ENCODE measurements around the gene MCM10. TPM values are rescaled to one million over a fixed set of nuclear protein-coding genes. Genes with fewer than 3 reads are reported as not detected.
A peak's percentile ranks its signal among the peaks of the same experiment; 100 is the strongest.

The MCM10 gene
- under 1 TPM in 1 of 6 donors, not detected in 5; 0.06 TPM for polyA plus RNA-seq (ENCODE audit: low read depth in 6 of 6)

DNA sequence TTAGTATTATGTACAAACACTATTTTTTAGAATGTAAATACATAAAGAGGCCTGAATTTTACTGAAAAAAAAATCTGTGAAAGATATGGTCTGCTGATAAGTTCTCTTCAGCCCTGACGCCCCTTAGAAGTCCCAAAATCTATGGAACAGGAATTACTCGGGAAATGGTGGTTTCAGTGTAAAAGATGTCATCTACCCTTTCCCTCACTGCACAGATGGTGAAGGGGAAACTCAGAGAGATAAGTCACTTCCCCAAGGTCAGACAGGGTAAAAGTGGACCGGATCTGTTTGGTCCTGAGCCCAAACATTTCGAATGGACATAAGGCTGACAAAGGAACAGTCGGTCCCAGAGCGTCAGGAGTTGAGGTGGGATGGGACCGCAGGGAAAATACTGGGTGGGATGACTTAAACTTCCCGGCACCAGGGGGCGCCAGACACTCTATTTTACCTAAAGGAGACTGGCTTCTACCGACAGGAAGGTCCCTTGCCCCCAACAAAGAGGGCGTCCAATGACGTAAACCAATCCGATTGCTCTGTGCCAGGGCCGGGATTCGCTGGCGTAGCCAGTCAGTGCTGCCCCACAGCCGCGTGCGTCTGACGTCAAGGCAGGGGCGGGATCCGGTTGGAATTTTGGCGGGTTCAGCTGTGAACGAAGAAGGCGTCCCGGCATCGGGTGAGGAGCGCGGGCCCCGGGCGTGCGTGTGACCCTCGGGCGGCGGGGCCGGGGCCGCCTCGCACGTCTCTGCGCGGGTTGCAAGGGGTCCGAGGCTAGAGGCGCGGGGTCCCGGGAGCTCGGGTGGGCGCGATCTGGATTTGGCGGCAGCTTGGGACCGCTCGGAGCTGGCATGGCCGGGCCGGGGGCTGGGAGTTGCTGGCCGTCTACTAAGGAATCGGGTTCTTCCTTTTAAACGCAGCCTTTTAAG is at the start of gene MCM10:
MCM10 (plus strand) TSS at position 625 of the 923 bp plus-strand sequence. CDS start 2,645 bp downstream, outside the sequence.
- H3K27ac Mint-ChIP-seq, result peak within 1 kb of the TSS; percentile 66 to 96 (median 90)
- peak within 1 kb of the TSS; percentile 86 to 96 (median 90) for H3K4me3 Mint-ChIP-seq
- no peaks in the 10 kb centered on the region for H3K36me3 Mint-ChIP-seq
- peak; percentile 92 for DNase-seq
- peaks cover 0 to 14% (median 0%) of the 10 kb centered on the region in 3 donors for H3K27me3 Mint-ChIP-seq
- ATAC-seq (ENCODE audit: low read depth in 2 of 2), result peak; percentile 99 to 100
- H3K4me1 Mint-ChIP-seq, result peaks cover 18 to 20% (median 19%) of the 10 kb centered on the region in 3 donors
- H3K9me3 Mint-ChIP-seq, result no peaks in the 10 kb centered on the region

DNA sequence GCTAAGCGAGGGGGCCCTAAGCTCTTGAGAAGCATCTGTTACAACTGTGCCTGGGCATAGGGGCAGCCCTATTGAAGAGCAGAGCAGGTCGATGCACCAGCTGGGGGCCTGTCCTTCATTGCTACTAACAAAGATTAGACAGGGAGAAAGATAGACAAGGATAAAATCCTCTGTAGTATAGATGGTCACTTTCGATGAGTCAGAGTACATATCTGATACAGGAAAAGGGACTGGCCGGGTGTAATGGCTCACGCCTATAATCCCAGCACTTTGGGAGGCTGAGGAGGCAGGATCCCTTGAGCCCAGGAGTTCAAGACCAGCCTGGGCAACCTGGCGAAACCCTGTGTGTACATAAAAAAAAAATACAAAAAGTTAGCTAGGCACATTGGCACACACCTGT is 47.8 kb upstream of the MCM10 start:
- peaks cover 0 to 19% (median 4%) of the 10 kb centered on the region in 3 donors for H3K27me3 Mint-ChIP-seq
- no peak for ATAC-seq (ENCODE audit: low read depth in 2 of 2)
- H3K27ac Mint-ChIP-seq, result no peak overlapping the region
- no peaks in the 10 kb centered on the region for H3K9me3 Mint-ChIP-seq
- H3K4me1 Mint-ChIP-seq, result peaks cover 6 to 18% (median 12%) of the 10 kb centered on the region in 3 donors
- H3K4me3 Mint-ChIP-seq, result no peak overlapping the region
- no peak for DNase-seq
- H3K36me3 Mint-ChIP-seq, result peaks cover 12 to 33% of the 10 kb centered on the region in 2 donors

GRCh38 chr10:13115832-13116803 is 45.2 kb upstream of the MCM10 start:
- DNase-seq (no peak), ATAC-seq (ENCODE audit: low read depth in 2 of 2) (no peak)
- Mint-ChIP-seq H3K4me3 (peak overlapping the region in 1 of 8 donors; percentile 5), H3K9me3 (no peaks in the 10 kb centered on the region), H3K27me3 (peaks cover 0 to 33% (median 18%) of the 10 kb centered on the region in 3 donors), H3K27ac (no peak overlapping the region), H3K4me1 (peaks cover 8 to 19% (median 18%) of the 10 kb centered on the region in 3 donors), H3K36me3 (peaks cover 26 to 27% of the 10 kb centered on the region in 2 donors)

- Mint-ChIP-seq H3K27ac (peak overlapping the region in 3 of 6 donors; percentile 3 to 60 (median 16)), H3K27me3 (peaks cover 0 to 39% (median 18%) of the 10 kb centered on the region in 3 donors), H3K9me3 (no peaks in the 10 kb centered on the region), H3K4me1 (peaks cover 8 to 19% (median 18%) of the 10 kb centered on the region in 3 donors), H3K4me3 (peak overlapping the region in 6 of 8 donors; percentile 25 to 71 (median 40)), H3K36me3 (peaks cover 33 to 36% of the 10 kb centered on the region in 2 donors)
- DNase-seq, result peak; percentile 72
- peak; percentile 89 to 96 for ATAC-seq (ENCODE audit: low read depth in 2 of 2)
Measured at GRCh38 chr10:13117841-13118783, 43.2 kb upstream of the MCM10 start.

DNA sequence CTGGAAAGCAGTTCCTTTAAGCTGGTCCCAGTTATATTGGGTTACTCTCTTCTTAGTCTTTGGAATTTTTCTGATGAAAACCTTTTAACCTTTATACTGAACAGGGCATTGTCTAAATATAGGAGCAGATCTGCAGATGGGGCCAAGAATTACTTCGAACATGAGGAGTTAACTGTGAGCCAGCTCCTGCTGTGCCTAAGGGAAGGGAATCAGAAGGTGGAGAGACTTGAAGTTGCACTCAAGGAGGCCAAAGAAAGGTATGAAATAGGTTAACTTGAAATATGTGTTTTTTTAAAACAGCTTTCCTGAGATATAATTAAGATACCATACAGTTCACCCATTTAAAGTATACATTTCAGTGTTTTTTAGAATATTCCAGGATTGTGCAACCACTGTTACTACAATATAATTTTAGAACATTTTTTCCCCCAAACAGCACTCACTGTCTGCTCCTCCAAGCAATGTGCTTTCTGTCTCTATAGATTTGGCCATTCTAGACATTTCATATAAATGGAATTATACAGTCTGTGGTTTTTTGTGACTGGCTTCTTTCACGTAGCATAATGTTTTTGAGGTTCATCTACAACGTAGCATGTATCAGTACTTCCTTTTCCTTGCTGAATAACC is 42.5 kb upstream of the MCM10 start:
- no peak for ATAC-seq (ENCODE audit: low read depth in 2 of 2)
- no peak overlapping the region for H3K27ac Mint-ChIP-seq

GRCh38 chr10:13120786-13121499 is 40.4 kb upstream of the MCM10 start:
- Mint-ChIP-seq H3K4me3 (no peak overlapping the region), H3K27me3 (peaks cover 0 to 39% (median 13%) of the 10 kb centered on the region in 3 donors), H3K9me3 (no peaks in the 10 kb centered on the region), H3K36me3 (peaks cover 54 to 59% of the 10 kb centered on the region in 2 donors), H3K27ac (no peak overlapping the region), H3K4me1 (peaks cover 8 to 19% (median 16%) of the 10 kb centered on the region in 3 donors)
- no peak for ATAC-seq (ENCODE audit: low read depth in 2 of 2)
- no peak for DNase-seq

More for the DNA sequence above, 42.5 kb upstream of the MCM10 start:
- H3K4me3 Mint-ChIP-seq, result peak overlapping the region in 1 of 8 donors; percentile 71
- peaks cover 37 to 44% of the 10 kb centered on the region in 2 donors for H3K36me3 Mint-ChIP-seq
- peaks cover 0 to 39% (median 18%) of the 10 kb centered on the region in 3 donors for H3K27me3 Mint-ChIP-seq
- no peak for DNase-seq
- H3K9me3 Mint-ChIP-seq, result no peaks in the 10 kb centered on the region
- H3K4me1 Mint-ChIP-seq, result peaks cover 8 to 19% (median 18%) of the 10 kb centered on the region in 3 donors

DNA sequence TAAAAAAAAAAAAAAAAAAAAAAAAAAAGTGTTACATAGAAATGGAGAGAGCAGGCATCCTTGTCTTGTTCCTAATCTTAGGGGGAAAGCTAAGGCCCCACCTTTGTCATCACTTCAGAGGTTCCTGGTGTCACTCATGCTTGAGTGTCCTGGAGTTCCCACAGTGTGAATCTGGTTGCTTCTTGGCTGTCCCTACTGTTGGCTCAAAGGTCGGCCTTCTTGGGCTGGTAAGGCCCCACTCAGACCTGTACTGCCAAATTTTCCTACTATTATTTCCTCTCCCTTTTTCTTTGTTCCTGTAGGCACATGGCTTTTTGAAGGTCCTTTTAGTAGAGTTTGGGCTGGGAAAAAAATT is 39.9 kb upstream of the MCM10 start:
- Mint-ChIP-seq H3K9me3 (no peaks in the 10 kb centered on the region), H3K27me3 (peaks cover 0 to 36% (median 13%) of the 10 kb centered on the region in 3 donors), H3K27ac (no peak overlapping the region), H3K4me3 (no peak overlapping the region), H3K36me3 (peaks cover 51 to 59% of the 10 kb centered on the region in 2 donors), H3K4me1 (peaks cover 8 to 19% (median 14%) of the 10 kb centered on the region in 3 donors)
- no peak for DNase-seq
- ATAC-seq (ENCODE audit: low read depth in 2 of 2), result no peak

DNA sequence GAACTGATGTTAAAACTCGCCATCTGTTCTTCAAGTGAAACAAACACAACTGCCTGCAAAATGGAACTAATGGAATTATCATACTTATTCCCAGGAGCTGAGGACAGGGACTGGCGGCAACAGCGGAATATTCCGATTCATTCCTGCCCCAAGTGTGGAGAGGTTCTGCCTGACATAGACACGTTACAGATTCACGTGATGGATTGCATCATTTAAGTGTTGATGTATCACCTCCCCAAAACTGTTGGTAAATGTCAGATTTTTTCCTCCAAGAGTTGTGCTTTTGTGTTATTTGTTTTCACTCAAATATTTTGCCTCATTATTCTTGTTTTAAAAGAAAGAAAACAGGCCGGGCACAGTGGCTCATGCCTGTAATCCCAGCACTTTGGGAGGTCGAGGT is 24.7 kb upstream of the MCM10 start:
- Mint-ChIP-seq H3K4me3 (no peak overlapping the region), H3K27ac (no peak overlapping the region), H3K27me3 (no peaks in the 10 kb centered on the region), H3K36me3 (peaks cover 24 to 48% of the 10 kb centered on the region in 2 donors), H3K9me3 (no peaks in the 10 kb centered on the region), H3K4me1 (no peaks in the 10 kb centered on the region)
- DNase-seq (no peak), ATAC-seq (ENCODE audit: low read depth in 2 of 2) (no peak)

DNA sequence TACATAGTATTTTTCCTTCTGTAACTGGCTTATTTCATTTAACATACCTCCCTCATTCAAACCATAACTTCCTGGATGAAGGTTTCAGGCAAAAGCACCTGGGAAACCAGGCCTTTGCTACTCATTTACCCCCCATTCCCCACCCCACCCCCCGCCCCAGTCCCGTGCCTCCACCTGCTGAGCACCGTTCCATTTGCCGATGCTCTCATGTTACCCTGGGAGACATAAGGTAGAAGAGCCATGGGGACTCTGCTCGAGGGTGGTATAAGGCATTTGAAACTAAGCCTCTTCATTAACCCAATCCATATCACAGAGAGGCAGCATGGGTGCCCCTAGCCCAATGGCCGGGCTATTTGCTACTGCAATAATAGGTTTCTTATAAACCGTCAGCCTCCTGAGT is 22.2 kb upstream of the MCM10 start:
- H3K36me3 Mint-ChIP-seq, result peaks cover 20 to 42% of the 10 kb centered on the region in 2 donors
- no peak overlapping the region for H3K27ac Mint-ChIP-seq
- DNase-seq, result no peak
- no peak overlapping the region for H3K4me3 Mint-ChIP-seq
- no peak for ATAC-seq (ENCODE audit: low read depth in 2 of 2)
- no peaks in the 10 kb centered on the region for H3K27me3 Mint-ChIP-seq
- no peaks in the 10 kb centered on the region for H3K4me1 Mint-ChIP-seq
- peaks cover 0 to under 1% (median 0%) of the 10 kb centered on the region in 7 donors for H3K9me3 Mint-ChIP-seq

DNA sequence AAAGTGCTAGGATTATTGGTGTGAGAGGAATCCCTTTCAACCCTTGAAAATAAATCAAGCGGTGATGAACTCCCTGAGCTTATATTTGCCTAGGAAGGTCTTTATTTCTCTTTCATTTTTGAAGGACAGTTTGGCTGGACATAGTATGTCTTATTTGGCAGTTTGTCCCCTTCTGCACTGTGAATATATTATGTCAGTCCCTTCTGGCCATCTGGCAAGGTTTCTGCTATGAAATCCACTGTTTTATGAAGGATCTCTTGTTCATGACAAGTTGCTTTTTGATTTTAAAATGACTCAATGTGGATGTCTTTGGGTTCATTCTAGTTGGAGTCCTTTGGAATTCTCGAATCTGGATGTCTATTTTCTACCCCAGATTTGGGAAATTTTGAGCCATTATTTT is 21.7 kb upstream of the MCM10 start:
- no peak overlapping the region for H3K4me3 Mint-ChIP-seq
- H3K36me3 Mint-ChIP-seq, result peaks cover 22 to 45% of the 10 kb centered on the region in 2 donors
- H3K9me3 Mint-ChIP-seq, result peaks cover 0 to 5% (median 0%) of the 10 kb centered on the region in 7 donors
- DNase-seq (no peak), ATAC-seq (ENCODE audit: low read depth in 2 of 2) (no peak)
- H3K27ac Mint-ChIP-seq, result no peak overlapping the region
- H3K4me1 Mint-ChIP-seq, result no peaks in the 10 kb centered on the region
- no peaks in the 10 kb centered on the region for H3K27me3 Mint-ChIP-seq

DNA sequence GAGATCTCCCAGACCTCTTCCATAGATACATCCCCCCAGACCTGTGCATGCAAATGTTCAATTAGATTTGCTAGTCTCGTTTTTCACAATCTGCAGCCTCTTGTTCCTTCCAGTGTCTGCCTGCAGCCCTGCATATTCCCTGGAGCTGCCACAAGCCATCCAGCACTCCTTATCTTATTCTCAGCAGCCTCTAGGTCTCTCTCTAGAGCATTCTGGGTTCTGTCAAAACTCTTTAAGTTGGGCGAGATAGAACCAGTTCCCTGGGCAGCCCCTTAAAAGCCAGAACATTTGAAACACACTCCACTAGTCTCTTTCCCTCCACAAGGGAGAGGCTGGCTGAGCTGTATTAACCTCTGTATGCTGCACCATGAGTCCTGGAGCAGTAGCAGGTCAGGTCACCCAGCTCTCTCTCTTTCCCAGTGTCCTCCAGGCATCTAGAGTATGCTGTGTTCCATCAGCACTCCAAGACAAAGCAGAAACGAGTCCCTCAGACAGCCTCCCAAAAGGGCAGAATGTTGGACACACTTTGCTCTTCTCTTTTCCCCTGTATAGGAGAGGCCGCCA is 20.6 kb upstream of the MCM10 start:
- DNase-seq, result no peak
- ATAC-seq (ENCODE audit: low read depth in 2 of 2), result no peak
- H3K9me3 Mint-ChIP-seq, result peaks cover 0 to 13% (median 1%) of the 10 kb centered on the region in 7 donors
- no peak overlapping the region for H3K27ac Mint-ChIP-seq
- H3K36me3 Mint-ChIP-seq, result peaks cover 25 to 42% of the 10 kb centered on the region in 2 donors
- no peaks in the 10 kb centered on the region for H3K4me1 Mint-ChIP-seq
- H3K27me3 Mint-ChIP-seq, result no peaks in the 10 kb centered on the region
- no peak overlapping the region for H3K4me3 Mint-ChIP-seq

All from naive B cell (primary cell).